ENCODE measurements around the gene DNAH2.

DNAH2 gene

DNA sequence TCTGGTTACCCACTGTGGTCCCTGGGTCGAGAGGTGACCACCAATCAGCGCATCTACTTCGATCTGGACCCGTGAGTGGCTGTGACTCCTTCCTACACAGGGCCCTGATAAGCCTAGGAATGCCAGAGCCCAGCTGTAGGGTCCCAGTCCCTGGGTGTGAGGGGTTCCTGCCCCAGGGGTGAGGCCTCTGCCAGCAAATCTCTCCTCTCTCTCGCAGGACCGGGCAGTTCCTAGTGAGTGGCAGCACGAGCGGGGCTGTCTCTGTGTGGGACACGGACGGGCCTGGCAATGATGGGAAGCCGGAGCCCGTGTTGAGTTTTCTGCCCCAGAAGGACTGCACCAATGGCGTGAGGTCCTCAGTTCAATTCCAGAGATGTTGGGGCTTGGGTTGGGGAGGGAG lies 14.8 kb upstream of the DNAH2 start:
- no peak for DNase-seq (ENCODE audit: low read depth in 2 of 2)

DNA sequence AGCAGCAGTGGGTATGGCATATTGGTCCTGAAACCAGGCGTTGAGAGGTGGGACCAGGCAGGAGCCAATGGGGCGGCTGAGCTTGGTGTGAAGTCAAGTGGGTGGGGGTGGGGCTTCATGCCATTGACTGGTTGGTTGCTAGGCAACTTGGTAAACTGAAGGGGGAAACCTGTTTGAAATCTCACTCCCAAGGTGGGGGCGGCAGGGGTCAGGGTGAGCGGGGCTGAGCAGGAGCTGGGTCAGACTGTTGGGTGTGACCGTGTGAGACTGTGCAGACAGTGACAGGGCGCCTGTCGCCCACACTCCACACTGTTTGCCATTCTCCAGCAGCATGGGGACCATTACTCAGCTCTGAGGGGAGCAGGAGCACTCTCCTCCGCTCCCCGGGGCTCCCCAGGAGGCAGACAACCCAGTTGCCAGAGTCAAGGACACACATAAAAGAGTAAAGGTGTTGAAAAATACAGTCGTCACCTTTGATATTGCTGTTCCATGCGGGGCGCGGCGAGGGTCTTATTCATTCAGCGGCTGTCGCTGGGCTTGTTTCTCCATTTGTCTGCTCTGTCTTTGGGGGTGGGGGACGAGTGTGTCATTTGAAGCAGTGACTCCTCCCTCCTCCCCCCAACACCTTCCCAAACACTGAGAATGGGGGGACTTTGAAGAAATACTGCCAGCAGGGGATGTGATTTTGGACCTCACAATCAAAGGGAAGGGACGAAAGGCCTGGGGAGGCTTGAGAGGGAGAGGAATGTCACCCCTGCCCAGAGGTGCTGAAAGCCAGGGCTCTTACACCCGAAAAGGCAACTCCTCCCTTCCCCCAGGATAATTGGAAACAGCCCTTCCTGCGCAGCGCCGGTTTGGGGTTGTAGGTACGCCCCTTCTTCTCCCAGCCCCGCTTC lies 13.7 kb upstream of the DNAH2 start:
- DNase-seq (ENCODE audit: low read depth in 2 of 2) = no peak

DNA sequence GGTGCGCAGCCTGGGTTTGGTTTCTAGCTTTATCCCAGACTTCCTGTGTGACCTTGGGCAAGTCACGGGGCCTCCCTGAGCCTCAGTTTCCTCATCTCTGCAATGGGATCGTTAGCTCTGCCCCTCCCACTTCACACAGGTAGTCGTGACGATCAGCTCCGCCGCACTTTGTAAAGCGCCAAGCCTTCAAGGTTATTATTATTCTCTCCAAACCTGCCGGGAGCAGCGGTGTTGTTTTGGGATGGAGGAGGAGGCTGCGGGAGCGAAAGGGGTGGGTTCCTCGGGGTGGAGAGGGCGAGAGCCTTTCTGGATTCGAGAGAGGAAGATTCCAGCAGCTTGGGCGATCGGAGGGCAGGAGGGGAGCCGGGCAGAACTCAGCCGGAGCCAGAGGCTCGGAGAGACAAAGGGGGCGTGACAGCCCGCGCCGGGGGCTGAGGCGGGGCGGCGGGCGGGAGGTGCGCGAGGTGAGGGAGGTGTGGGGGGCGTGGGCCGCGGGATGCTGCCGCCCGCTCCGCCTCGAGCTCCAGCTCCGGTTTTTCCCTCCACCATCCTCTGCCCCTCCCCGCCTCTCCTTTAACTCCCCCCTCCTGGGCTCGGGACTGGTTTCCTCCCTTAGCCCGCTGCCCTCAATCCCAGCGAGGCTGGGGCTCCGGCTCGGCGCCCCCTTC lies 12.8 kb upstream of the DNAH2 start, which contains the start of gene EFNB3:
Gene EFNB3 (plus strand): TSS at position 602 of the 668 bp plus-strand sequence. CDS start 397 bp downstream, outside the sequence.
- no peak for DNase-seq (ENCODE audit: low read depth in 2 of 2)

DNA sequence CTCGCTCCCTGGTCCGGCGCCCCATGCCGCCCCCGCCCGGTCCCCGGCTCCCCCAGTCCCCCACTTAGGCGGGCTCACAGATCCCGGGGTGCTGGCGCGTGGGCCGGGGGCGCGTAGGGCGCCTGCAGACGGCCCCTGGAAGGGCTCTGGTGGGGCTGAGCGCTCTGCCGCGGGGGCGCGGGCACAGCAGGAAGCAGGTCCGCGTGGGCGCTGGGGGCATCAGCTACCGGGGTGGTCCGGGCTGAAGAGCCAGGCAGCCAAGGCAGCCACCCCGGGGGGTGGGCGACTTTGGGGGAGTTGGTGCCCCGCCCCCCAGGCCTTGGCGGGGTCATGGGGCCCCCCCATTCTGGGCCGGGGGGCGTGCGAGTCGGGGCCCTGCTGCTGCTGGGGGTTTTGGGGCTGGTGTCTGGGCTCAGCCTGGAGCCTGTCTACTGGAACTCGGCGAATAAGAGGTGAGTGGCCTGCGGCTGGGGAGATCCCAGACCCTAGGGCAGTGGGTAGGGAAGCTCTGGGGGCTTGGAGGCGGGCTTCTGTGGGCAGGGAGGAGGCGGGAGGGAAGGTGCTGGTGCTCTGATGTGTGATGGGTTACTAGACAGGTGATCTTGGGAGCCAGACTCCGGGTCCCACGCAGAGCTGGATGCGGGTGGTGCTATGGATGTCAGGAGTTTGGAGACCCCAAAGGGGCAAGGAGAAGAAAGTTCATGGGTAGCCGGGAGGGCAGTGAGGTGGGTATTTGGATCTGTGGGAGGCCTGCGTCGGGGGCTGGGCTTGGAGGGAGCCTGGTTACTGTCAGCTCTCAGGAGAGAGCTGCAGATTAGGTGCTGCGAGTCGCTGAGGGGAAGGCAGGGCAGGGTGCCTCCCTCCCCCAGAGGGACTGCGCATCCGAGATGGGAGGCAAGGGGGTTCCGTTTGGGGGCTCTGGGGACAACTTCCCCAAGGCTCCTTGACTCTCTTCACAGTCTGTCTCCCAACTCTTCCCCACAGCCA lies 12.0 kb upstream of the DNAH2 start:
- DNase-seq (ENCODE audit: low read depth in 2 of 2) = no peak

DNA sequence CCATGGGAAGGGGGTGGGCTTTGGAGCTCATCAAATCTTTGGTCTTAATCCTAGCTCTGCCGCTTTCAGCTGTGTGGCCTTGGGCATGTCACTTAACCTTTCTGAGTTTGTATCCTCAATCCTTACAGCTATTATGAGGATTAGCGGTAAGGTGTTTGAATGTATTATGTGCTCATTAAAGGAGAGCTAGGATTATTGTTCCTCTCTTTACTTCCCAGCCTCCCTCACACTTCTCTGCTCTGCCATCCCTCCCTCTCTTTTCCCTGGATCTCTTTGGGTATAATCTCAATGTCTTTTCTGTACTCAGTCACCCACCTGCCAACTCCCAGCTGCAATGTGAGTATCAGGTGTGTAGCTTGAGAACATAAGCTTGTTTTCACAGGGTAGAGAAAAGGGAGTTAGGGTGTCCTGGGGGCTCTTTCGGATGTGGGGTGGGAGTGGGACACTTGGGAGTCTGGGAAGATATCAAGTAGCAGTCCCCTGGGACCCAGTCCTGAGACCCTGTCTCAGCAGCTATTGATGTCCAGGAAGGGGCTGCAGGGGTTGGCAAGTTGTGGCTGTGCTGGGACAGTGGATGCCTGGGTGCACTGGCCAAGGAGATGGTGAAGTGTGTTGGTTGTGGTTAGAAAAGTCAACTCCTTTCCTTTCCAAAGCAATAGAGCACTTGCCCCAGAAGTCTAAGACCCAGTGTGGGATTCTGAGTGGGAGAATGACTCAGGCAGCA lies 10.8 kb upstream of the DNAH2 start:
- no peak for DNase-seq (ENCODE audit: low read depth in 2 of 2)

DNA sequence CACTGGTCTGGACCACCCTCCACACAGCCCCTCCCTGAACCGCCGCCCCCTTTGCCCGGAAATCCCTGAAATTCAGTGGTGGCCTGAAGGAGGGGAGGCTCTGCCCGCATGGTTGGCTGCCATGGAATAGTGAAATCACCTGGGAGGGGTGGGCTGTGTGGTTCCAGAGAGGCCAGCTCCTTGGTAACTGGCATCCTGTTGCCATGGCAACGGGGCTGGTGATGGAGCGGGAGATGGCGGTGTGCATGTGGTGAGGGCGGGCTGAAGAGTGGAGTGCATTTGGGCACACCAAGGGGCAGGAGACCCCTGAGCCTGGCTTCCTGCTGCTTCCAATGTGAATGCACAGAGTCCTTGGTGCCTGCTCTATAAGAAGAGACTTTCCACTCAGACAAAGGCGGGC lies 10.1 kb upstream of the DNAH2 start:
- no peak for DNase-seq (ENCODE audit: low read depth in 2 of 2)

DNA sequence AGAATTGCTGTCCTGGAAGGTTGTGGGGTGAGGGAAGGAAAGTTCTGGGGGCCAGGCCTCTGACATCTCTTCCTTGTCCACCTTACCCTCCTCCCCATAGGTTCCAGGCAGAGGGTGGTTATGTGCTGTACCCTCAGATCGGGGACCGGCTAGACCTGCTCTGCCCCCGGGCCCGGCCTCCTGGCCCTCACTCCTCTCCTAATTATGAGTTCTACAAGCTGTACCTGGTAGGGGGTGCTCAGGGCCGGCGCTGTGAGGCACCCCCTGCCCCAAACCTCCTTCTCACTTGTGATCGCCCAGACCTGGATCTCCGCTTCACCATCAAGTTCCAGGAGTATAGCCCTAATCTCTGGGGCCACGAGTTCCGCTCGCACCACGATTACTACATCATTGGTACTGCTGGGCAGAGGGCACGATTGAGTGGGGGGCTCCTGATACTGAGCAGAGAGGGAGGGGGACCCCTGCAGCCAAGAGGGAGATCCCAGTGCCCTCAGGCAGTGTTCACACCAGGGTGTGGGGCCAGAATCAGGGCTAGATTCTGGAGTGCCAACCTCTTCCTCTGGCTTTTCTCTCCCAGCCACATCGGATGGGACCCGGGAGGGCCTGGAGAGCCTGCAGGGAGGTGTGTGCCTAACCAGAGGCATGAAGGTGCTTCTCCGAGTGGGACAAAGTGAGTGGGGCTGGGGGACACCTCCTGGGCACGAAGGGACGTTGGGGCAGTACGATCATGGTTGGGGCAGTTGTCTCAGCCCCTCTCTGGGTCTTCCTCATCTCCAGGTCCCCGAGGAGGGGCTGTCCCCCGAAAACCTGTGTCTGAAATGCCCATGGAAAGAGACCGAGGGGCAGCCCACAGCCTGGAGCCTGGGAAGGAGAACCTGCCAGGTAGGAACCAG lies 9.4 kb upstream of the DNAH2 start:
- no peak for DNase-seq (ENCODE audit: low read depth in 2 of 2)

DNA sequence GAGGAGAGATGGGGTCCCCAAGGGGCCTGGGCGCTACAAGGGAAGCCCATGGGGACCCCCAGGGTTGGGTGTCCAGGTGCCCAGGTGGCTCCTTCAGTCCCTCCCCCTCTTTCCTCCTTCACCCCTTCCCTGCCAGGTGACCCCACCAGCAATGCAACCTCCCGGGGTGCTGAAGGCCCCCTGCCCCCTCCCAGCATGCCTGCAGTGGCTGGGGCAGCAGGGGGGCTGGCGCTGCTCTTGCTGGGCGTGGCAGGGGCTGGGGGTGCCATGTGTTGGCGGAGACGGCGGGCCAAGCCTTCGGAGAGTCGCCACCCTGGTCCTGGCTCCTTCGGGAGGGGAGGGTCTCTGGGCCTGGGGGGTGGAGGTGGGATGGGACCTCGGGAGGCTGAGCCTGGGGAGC lies 8.5 kb upstream of the DNAH2 start:
- DNase-seq (ENCODE audit: low read depth in 2 of 2) = no peak

DNA sequence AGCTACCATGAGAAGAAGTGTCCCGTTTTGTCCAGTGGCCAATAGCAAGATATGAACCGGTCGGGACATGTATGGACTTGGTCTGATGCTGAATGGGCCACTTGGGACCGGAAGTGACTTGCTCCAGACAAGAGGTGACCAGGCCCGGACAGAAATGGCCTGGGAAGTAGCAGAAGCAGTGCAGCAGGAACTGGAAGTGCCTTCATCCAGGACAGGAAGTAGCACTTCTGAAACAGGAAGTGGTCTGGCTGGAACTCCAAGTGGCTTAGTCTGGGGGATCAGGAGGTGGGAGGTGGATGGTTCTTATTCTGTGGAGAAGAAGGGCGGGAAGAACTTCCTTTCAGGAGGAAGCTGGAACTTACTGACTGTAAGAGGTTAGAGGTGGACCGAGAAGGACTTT lies 7.2 kb upstream of the DNAH2 start:
- no peak for DNase-seq (ENCODE audit: low read depth in 2 of 2)

DNA sequence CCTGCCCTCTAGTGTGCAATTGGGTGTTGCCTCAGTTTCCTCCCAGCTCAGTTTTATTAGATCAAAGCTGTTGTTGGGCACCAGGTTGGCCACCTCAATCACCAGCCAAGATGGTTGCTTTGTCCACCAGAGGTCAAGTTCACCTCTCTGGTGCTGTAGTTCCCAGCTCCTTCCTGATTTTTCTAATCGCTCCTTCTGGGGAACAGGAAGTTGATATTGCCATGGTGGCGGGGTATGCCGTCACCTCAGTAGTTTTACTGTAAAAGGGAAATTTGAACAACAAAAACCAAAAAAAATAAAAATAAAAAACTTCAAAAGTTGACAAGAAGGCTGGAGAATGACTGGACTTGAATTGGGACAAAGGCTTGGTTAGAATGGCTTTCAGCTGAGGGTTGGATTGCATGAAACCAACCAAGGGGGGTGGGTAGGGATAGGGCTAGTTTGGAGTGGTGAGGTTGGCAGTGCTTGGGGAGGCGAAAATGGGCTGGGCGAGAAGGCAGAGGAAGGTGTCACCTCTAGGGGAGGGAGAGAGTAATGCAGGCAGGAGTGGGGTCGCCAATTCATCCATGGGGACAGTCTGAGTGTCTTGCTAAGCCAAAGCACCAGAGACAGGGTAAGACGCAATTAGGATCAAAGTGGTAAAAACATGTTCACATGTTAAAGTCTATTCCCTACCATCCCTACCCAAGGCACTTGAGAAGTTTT lies 6.3 kb upstream of the DNAH2 start:
- DNase-seq (ENCODE audit: low read depth in 2 of 2) = no peak

DNA sequence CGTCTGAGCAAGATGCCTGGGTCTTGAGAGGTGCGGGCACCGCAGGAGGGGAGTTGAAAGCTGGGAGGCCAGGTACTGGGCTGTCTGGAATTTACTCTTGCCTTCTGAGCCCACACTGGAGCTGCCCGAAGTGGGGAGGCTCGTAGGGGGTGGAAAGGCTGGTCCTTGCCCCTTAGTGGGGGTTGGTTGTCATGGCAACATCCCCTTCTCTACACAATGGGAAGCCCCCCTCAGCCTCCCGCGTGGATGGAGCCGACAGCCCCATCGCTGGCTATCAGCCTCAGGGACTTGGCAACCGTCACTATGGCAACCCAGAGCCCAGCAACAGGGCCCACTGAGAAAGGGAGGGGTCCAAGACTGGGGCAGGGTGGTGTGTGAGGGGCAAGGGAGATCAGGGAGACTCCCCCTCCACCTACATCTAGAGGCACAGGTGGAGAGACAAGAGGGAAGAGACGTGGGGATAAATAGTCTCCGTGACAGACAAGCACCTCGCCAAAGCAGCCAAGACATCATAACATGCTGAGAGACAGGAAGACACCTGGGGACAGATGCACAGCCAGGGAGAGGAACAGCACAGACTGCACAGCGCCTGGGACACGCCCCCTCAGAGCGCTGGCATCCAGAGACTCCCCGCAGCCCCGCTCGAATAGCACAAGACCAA lies 5.3 kb upstream of the DNAH2 start:
- no peak for DNase-seq (ENCODE audit: low read depth in 2 of 2)

DNA sequence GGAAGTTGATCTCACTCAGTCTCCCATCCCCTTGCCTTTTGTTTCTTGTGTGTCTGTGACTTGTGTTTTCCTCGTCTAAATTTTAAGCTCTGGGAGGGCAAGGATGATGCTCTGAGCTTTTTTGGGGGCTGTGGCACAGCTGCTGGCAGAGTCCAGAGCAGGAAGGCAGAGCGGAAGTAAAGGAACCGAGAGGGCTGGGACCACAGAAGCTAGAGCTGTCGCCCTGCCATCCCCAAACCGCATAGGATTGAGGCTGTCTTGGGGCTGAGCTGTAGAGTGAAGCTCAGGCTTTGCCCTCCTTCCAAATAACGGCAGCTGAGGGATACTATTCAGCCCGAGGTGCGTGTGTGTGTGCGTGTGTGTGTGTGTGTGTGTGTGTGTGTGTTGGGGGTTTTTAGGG lies 3.8 kb upstream of the DNAH2 start:
- DNase-seq (ENCODE audit: low read depth in 2 of 2) = no peak

DNA sequence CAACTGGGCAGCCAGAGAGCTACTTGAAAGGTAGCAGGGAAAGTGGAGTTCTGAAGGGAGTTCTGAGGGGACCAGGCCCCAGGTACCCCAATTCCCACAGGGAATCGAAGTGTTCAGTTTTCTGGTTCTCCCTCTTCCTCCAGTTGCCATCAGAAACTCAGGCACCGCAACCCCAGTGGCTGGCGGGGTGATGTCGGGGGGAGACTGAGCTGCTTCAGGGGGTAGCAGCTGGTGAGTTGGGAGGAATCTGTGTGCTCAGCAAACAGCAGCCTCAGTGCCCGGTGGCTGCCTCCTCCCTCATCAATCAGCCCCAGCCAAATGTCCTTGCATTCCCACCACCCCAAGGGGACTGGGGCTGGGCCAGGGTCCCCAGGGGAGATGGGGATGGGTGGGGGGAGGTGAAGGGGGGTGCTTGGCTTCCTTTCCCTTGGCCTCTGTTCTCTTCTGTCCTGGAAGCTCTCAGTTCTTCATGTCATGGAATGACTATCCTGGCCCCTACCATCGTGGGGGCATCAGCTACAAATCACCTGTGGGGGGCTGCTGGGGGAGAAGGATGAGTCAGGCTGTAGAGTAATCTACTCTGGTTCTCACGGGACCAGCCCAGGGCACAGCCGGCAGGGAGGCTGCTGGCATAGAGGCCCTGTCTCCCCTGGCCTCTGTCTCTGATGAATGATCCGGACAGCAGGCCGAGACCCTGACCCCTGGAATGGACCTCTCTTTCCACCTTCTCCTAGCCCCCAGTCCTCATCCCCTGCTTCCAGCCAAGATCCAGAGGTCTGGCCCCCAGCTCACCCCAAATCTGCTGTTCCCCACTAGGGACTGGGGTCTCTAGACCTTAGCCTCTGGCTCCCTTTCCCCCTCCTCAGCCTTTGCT lies 2.6 kb upstream of the DNAH2 start:
- DNase-seq (ENCODE audit: low read depth in 2 of 2) = no peak

DNA sequence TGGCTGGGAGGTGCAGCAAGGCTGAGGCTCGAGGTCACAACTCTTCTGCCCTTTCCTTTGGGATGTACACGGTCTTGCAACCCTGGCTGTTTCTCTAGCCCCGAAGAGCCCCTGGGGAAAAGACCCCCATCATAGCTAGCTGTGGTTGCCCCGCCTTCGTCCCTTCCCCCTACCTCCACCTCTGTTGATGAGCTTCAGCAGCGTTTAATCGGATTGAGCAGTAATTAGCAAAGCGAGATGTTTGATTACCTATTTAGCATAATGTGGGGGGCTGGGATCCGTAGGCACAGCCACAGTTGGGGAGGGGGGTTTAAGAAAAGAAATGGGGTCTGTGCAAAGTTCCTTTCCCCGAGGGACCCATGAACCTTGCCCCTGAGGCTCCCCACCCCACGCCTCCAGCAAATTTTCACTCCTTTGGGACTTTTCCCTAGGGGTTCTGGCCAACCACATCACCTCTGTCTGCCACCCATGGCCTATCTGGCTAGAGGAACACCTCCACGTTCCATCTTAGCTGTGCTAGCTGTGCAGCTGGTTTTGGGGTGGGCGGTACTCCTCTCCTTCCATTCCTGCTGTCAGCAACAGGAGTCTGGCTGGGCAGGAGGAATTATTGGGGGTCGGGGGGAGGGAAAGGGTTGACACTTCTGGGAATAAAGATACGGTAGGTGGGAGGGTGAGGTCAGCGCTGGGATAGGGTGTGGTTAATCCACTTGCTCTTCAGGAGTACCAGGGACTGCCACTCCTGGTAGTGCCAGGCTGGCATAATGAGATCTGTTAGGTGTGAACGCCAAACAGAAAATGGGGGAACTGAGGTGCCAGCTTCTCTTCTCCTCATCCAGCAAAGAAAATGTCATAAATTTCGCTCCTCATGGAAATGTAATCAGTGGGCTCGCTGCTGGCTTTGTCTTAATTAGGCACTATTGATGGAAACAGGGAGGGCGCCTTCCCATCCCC lies 1.3 kb upstream of the DNAH2 start:
- DNase-seq (ENCODE audit: low read depth in 2 of 2) = no peak

DNA sequence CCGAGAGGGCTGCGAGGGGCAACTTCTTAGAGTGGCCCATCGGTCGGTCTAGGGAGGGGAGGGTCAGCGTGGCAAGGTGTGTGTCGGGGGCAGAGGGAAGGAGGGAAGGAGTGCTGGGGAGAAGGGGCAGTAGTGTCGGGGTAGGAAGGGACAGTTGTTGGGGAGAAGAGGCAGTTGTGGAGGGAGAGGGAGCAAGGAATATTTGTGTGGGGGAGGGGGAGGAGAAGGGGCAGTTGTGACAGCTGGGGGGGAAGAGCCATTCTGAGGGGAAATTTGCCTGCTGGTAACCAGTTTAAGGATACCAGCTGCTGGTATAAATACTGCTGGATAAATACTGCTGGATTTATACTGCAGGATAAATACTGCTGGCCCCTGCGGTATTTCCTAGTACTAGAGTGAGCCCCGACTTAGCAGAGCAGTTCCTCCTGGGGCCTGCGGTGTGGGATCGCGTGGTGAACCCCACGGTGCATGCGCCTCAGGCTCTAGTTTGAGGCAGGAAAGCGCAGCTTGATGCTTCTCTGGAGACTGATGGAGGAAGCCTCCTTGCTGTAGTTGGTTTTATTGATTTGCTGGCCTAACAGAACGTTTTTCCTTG lies 309 bp downstream of the DNAH2 start:
- DNase-seq (ENCODE audit: low read depth in 2 of 2) = no peak

DNA sequence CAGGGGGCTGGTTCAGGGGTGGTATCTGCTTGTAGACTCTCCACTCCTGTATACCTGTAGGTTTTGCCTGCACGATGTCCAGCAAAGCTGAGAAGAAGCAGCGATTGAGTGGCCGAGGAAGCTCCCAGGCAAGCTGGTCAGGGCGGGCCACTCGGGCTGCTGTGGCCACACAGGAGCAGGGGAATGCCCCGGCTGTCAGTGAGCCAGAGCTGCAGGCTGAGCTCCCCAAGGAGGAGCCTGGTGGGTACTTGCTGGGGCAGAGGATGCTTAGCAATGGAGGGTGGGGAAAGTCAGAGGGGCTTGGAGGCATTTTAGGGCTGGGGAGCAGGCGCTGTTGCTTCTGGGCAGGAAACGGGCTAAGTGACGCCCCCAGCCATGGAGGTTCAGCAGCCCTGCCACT lies 2.1 kb downstream of the DNAH2 start:
- DNase-seq (ENCODE audit: low read depth in 2 of 2) = no peak

DNA sequence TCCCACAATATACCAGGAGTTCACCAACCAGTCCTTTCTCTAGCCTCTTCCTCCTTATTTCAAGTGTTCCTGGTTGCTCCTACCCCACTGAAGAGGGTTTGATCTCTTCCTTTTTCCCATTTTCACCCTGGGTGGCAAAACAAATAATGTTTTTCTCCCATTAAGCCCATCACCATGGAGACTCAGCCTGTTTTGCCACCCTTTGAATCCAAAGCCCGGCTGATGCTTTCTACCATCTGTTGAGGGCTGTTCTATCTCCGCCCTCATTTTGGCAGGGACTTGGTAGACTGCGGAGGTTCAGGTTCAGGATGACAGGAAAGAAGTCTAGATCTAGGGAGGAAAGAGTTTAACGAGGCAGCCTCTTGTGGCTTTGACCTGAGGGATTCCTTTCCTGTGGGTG lies 2.6 kb downstream of the DNAH2 start:
- no peak for DNase-seq (ENCODE audit: low read depth in 2 of 2)

Measured in stimulated activated CD4-positive, alpha-beta T cell treated with anti-CD3 and anti-CD28 coated beads, Interleukin-12 subunit alpha, Interleukin-12 subunit beta, amount 100 ng/mL, for 24 hours (primary cell).